Measurements from ENCODE around the gene IFITM2. TPM values are rescaled to one million over a fixed set of nuclear protein-coding genes. Genes with fewer than 3 reads are reported as not detected.

The IFITM2 gene
- total and polyA plus RNA-seq, 2 of the 13 experiments (the other 11 are each of a cell fraction or from before 2014, with no cell fraction given) = 13.8 to 267 TPM

DNA sequence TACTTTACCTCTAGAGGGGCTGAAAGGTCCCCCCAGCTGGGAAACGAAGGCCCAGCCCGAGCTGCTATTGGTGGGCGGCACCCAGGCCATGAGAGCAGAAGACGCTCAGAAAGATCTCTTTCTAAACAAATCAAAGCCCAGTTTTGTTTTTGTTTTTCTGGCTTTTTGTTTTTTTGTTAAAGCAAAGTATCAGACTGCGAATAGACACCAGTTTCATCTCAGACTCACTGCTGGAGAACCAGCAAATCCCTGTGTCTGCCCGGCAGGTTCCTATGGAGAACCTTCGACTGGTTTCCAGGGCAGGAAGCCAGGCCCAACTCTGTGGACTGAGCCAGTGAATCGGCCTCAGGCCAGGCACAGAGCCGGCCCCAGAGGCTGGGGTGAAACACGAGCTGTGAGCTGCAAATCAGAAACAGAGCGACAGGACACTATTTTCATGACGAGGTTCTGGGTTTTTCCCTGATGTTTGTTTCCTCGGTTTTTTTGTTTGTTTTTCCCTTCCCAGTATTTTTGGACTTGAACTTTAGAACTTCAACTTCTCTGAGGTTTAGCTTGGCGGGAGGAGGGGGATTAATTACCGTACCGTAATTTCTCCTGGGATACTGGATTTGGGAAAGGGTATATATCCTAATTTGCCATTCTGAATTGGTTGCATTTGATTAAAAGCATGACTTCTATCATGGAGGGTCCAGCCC is 45.7 kb downstream of the IFITM2 start (continued):
- TF ChIP-seq, protein P1, sequence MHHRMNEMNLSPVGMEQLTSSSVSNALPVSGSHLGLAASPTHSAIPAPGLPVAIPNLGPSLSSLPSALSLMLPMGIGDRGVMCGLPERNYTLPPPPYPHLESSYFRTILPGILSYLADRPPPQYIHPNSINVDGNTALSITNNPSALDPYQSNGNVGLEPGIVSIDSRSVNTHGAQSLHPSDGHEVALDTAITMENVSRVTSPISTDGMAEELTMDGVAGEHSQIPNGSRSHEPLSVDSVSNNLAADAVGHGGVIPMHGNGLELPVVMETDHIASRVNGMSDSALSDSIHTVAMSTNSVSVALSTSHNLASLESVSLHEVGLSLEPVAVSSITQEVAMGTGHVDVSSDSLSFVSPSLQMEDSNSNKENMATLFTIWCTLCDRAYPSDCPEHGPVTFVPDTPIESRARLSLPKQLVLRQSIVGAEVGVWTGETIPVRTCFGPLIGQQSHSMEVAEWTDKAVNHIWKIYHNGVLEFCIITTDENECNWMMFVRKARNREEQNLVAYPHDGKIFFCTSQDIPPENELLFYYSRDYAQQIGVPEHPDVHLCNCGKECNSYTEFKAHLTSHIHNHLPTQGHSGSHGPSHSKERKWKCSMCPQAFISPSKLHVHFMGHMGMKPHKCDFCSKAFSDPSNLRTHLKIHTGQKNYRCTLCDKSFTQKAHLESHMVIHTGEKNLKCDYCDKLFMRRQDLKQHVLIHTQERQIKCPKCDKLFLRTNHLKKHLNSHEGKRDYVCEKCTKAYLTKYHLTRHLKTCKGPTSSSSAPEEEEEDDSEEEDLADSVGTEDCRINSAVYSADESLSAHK (CRISPR knock-in tag; IDR thresholded peaks at IDR 0.05; ENCODE audit: borderline replicate concordance) = no peak
- TF ChIP-seq ZBTB7A (CRISPR knock-in tag; IDR thresholded peaks at IDR 0.05) (peak; percentile 43; the same call in 1 of the 2 replicates), PRMT3 (CRISPR knock-in tag; IDR thresholded peaks at IDR 0.05; ENCODE audit: borderline replicate concordance, low read depth) (no peak), PLRG1 (conservative IDR thresholded peaks at IDR 0.05) (no peak), POLR2A (IDR thresholded peaks at IDR 0.05; ENCODE audit: insufficient read depth in 1 of 2, low read depth in 2 of 2, low read length in 2 of 2) (peak; percentile 49 to 76; a peak in 3 of 4 replicates), ZNF251 (CRISPR knock-in tag; IDR thresholded peaks at IDR 0.05) (no peak), HIVEP1 (CRISPR knock-in tag; IDR thresholded peaks at IDR 0.05) (peak; percentile 69; the same call in 1 of the 2 replicates), ZFP82 (CRISPR knock-in tag; IDR thresholded peaks at IDR 0.05; ENCODE audit: borderline replicate concordance) (0 out of 2 replicates have a peak, but pooled peaks have one; percentile 27), HNRNPUL1 (IDR thresholded peaks at IDR 0.05; ENCODE audit: low read depth, low read length) (no peak), ZNF576 (CRISPR knock-in tag; IDR thresholded peaks at IDR 0.05) (no peak), MZF1 (CRISPR knock-in tag; IDR thresholded peaks at IDR 0.05; ENCODE audit: borderline replicate concordance) (no peak), SUZ12 (IDR thresholded peaks at IDR 0.05; ENCODE audit: low read depth, low read length) (no peak), CEBPZ (IDR thresholded peaks at IDR 0.05; ENCODE audit: low read length) (no peak), ZNF572 (CRISPR knock-in tag; IDR thresholded peaks at IDR 0.05) (no peak), ZBTB42 (CRISPR knock-in tag; IDR thresholded peaks at IDR 0.05) (no peak)
- TF ChIP-seq, protein P2, sequence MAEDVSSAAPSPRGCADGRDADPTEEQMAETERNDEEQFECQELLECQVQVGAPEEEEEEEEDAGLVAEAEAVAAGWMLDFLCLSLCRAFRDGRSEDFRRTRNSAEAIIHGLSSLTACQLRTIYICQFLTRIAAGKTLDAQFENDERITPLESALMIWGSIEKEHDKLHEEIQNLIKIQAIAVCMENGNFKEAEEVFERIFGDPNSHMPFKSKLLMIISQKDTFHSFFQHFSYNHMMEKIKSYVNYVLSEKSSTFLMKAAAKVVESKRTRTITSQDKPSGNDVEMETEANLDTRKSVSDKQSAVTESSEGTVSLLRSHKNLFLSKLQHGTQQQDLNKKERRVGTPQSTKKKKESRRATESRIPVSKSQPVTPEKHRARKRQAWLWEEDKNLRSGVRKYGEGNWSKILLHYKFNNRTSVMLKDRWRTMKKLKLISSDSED (CRISPR knock-in tag; IDR thresholded peaks at IDR 0.05) = no peak
- TF ChIP-seq, protein P3, sequence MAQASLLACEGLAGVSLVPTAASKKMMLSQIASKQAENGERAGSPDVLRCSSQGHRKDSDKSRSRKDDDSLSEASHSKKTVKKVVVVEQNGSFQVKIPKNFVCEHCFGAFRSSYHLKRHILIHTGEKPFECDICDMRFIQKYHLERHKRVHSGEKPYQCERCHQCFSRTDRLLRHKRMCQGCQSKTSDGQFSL (CRISPR knock-in tag; IDR thresholded peaks at IDR 0.05) = no peak
- TF ChIP-seq, protein P4, sequence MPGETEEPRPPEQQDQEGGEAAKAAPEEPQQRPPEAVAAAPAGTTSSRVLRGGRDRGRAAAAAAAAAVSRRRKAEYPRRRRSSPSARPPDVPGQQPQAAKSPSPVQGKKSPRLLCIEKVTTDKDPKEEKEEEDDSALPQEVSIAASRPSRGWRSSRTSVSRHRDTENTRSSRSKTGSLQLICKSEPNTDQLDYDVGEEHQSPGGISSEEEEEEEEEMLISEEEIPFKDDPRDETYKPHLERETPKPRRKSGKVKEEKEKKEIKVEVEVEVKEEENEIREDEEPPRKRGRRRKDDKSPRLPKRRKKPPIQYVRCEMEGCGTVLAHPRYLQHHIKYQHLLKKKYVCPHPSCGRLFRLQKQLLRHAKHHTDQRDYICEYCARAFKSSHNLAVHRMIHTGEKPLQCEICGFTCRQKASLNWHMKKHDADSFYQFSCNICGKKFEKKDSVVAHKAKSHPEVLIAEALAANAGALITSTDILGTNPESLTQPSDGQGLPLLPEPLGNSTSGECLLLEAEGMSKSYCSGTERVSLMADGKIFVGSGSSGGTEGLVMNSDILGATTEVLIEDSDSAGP (CRISPR knock-in tag; IDR thresholded peaks at IDR 0.05; ENCODE audit: borderline replicate concordance) = peak; percentile 33; the same call in 1 of the 2 replicates

Data from HepG2 (cell line).